GM12878 (cell line): ENCODE measurements around the gene RSPRY1. TPM values are rescaled to one million over a fixed set of nuclear protein-coding genes. Genes with fewer than 3 reads are reported as not detected.

Experiments
- ATAC-seq: fragments of 200-7000 bp; cut with Tn5 transposase; 3 replicates; pipeline ENCODE4 v1.9.1; 2020; ENCODE audit warnings: mild to moderate bottlenecking, moderate library complexity
- BruUV-seq: library from RNA; stranded (reverse); fragments of 400-500 nt; replicated peaks from 2 replicates; lab custom pipeline; 2021; lab: Mats Ljungman, UMichigan
- CTCF ChIA-PET: fragments of 300-600 bp; sonication (Branson Sonifier 250); formaldehyde crosslinking; extraction: SDS; loops from one replicate; lab custom pipeline; 2021; ENCODE audit warnings: inconsistent platforms; lab: Yijun Ruan, JAX
- POLR2A ChIA-PET: fragments of 350-600 bp; formaldehyde crosslinking; extraction: SDS; loops from one replicate; lab custom pipeline; 2021; ENCODE audit warnings: inconsistent platforms; lab: Charles Lee
- RAD21 ChIA-PET: fragments of 300-600 bp; sonication (Branson Sonifier 250); formaldehyde crosslinking; loops from one replicate; lab custom pipeline; 2023; ENCODE audit warnings: antibody characterized with exemption; ENCODE audit not compliant: unreplicated experiment; lab: Charles Lee
- SMC1A ChIA-PET: fragments of 300-600 bp; sonication (Branson Sonifier 250); formaldehyde crosslinking; loops from one replicate; lab custom pipeline; 2023; ENCODE audit not compliant: unreplicated experiment, uncharacterized antibody; lab: Charles Lee
- DNase-seq: peaks from one replicate; pipeline ENCODE4 v3.0.0-alpha.2; 2011; ENCODE audit warnings: low read depth, low spot score
- FAIRE-seq: peaks from 3 replicates; lab custom pipeline; 2011; peaks lifted over from hg19 to GRCh38; lab: Jason Lieb, UNC
- H2AFZ ChIP-seq: 2 replicates; pipeline ENCODE4 v1.6.0; 2011; ENCODE audit warnings: low read depth, low read length, control low read depth; ENCODE audit not compliant: control insufficient read depth
- H3K27ac ChIP-seq: 2 replicates; pipeline ENCODE4 v1.5.1; 2011; ENCODE audit warnings: control low read depth; ENCODE audit not compliant: control insufficient read depth, insufficient read depth
- H3K27me3 ChIP-seq, 2 experiments: replicated peaks in 1 of 2; 2 replicates each; pipeline versions ENCODE4 v1.6.0 to v1.6.1; 2011; ENCODE audit warnings: low read length in 1 of 2; ENCODE audit not compliant: control insufficient read depth in 2 of 2, insufficient read depth in 2 of 2
- H3K36me3 ChIP-seq, 2 experiments: 2 replicates each; pipeline ENCODE4 v1.5.1; 2011; ENCODE audit warnings: low read length in 1 of 2; ENCODE audit not compliant: control insufficient read depth in 2 of 2, insufficient read depth in 2 of 2
- H3K4me1 ChIP-seq: 2 replicates; pipeline ENCODE4 v1.6.1; 2011; ENCODE audit warnings: mild to moderate bottlenecking, low read length, moderate library complexity, mixed read lengths; ENCODE audit not compliant: control insufficient read depth, insufficient read depth
- H3K4me2 ChIP-seq: 2 replicates; pipeline ENCODE4 v1.6.0; 2011; ENCODE audit warnings: control low read depth; ENCODE audit not compliant: control insufficient read depth, insufficient read depth
- H3K4me3 ChIP-seq: fragments of 200-600 bp; sonication (generic); 2 replicates; pipeline ENCODE4 v1.5.1; 2016
- H3K79me2 ChIP-seq: 2 replicates; pipeline ENCODE4 v1.6.0; 2011; ENCODE audit warnings: low read length; ENCODE audit not compliant: control insufficient read depth, insufficient read depth
- H3K9ac ChIP-seq: 2 replicates; pipeline ENCODE4 v1.8.0; 2011; ENCODE audit warnings: low read length, control low read depth, mixed read lengths; ENCODE audit not compliant: control insufficient read depth, insufficient read depth
- H3K9me3 ChIP-seq: replicated peaks from 3 replicates; pipeline ENCODE4 v1.5.1; 2011; ENCODE audit warnings: mild to moderate bottlenecking, low read length; ENCODE audit not compliant: control insufficient read depth, insufficient read depth
- H4K20me1 ChIP-seq: 2 replicates; pipeline ENCODE4 v1.6.0; 2011; ENCODE audit not compliant: control insufficient read depth, insufficient read depth
- ATF3 ChIP-seq: IDR thresholded peaks from 2 replicates; pipeline ENCODE4 v1.6.1; 2011; ENCODE audit warnings: low read depth, mild to moderate bottlenecking, low read length, moderate library complexity, borderline replicate concordance; ENCODE audit errors: extremely low read depth
- BMI1 ChIP-seq: fragments of 450-650 bp; IDR thresholded peaks from 2 replicates; pipeline ENCODE4 v1.6.1; 2016; ENCODE audit warnings: mild to moderate bottlenecking, moderate library complexity, borderline replicate concordance
- HDAC2 ChIP-seq: fragments of 200-600 bp; sonication (generic); IDR thresholded peaks from 2 replicates; pipeline ENCODE4 v1.6.1; 2017
- MYC ChIP-seq: IDR thresholded peaks from 2 replicates; pipeline ENCODE4 v1.6.1; 2011; ENCODE audit warnings: mild to moderate bottlenecking, low read length, moderate library complexity, inconsistent platforms; ENCODE audit not compliant: insufficient read depth, insufficient replicate concordance, insufficient read length, severe bottlenecking
- NR2C2 ChIP-seq: IDR thresholded peaks from 2 replicates; pipeline ENCODE4 v1.6.1; 2011; ENCODE audit warnings: borderline replicate concordance, low read depth; ENCODE audit not compliant: control insufficient read depth, insufficient read length
- RAD21 ChIP-seq: IDR thresholded peaks from 2 replicates; pipeline ENCODE4 v1.6.1; 2011; ENCODE audit warnings: mild to moderate bottlenecking, low read depth, low read length, moderate library complexity; ENCODE audit not compliant: insufficient read depth
- STAT3 ChIP-seq: IDR thresholded peaks from 2 replicates; pipeline ENCODE4 v1.6.1; 2011; ENCODE audit warnings: low read depth, low read length, improper control_type of control experiment
- YY1 ChIP-seq: IDR thresholded peaks from 2 replicates; pipeline ENCODE4 v1.6.1; 2011; ENCODE audit warnings: low read depth, mild to moderate bottlenecking, low read length
- WGBS: methylation state at CpG from one replicate; pipeline ENCODE4 v1.1.6; 2016; ENCODE audit warnings: low lambda C conversion rate; ENCODE audit not compliant: insufficient replicate concordance, insufficient coverage; ENCODE audit errors: missing lambda C conversion rate; 5-methylcytosine and 5-hydroxymethylcytosine counted together
- in situ Hi-C: fragments of 300-500 bp; cut with MboI; formaldehyde crosslinking; loops from 9 replicates; pipeline ENCODE4 v1.14.3; 2018; ENCODE audit warnings: mixed read lengths
- intact Hi-C: fragments of 100-400 bp; cut with micrococcal nuclease; formaldehyde crosslinking; loops from one replicate; pipeline ENCODE4 v1.14.2; 2022; ENCODE audit not compliant: unreplicated experiment
- polyA plus RNA-seq, 11 experiments: library from polyadenylated mRNA; depleted of rRNA in 4 of 11; unstranded in 6 of 11; stranded (reverse) in 5 of 11; fragments of >200 nt; fragmentation: Nextera tagmentation in 4 of 11; fragmentation: Illumina TruSeq in 1 of 11; extraction: Ambion mirVana in 4 of 11; extraction: Trizol in 1 of 11; gene quantifications; 1 replicate in 1 of 11; 2 replicates in 10 of 11; pipeline versions ENCODE4 v1.2.1 to v1.2.3, GENCODE V29; 2011 to 2016; ENCODE audit warnings: inconsistent platforms in 2 of 11, missing spikeins in 2 of 11, low read depth in 1 of 11
- total RNA-seq, 4 experiments: library from RNA; depleted of rRNA in 3 of 4; stranded (reverse); fragments of >200 nt in 3 of 4; fragmentation: Illumina TruSeq in 1 of 4; extraction: Trizol in 1 of 4; gene quantifications; 2 replicates each; pipeline versions ENCODE4 v1.2.1 to v1.2.3, GENCODE V29; 2013 to 2021

RSPRY1 gene
- total and polyA plus RNA-seq, 10 of the 15 experiments (the other 5 are each of a cell fraction or from before 2014, with no cell fraction given): 18.5 to 57.0 (median 41.2) TPM

GRCh38 chr16:57202095-57202886, 16.2 kb downstream of the RSPRY1 start:
- DNase-seq: no peak
- Histone ChIP-seq H3K4me1 (no peaks in the 10 kb centered on the region), H3K4me2 (no peak overlapping the region), H3K27ac (no peak overlapping the region), H3K27me3 (no peaks in the 10 kb centered on the region), H3K9ac (no peak overlapping the region), H3K9me3 (no peaks in the 10 kb centered on the region), H4K20me1 (0 out of 2 replicates have a peak, but pooled peaks cover 3% of the 10 kb centered on the region)
- intact Hi-C loops: no loop called here
- in situ Hi-C loops: loop anchor here (25.0 kb wide), 1 partner anchor 1360 kb away; no protein-coding TSS in a partner anchor
- FAIRE-seq: peak; percentile 69
- BruUV-seq: no TSS peak
- 87% methylated on average over 7 of the region's 7 CpGs for WGBS
- SMC1A ChIA-PET: interaction anchor here (1.0 kb wide), 1 partner anchor 30 kb away, joined by 3 read pairs; no protein-coding TSS in a partner anchor
- no peak for TF ChIP-seq MYC
- peak; percentile 61; the same call in 1 of the 2 replicates for TF ChIP-seq YY1
- TF ChIP-seq BMI1: no peak
- no peak for TF ChIP-seq HDAC2
- TF ChIP-seq RAD21: no peak
- no peak for TF ChIP-seq STAT3
- TF ChIP-seq NR2C2: no peak
- no peak for TF ChIP-seq ATF3
- TF ChIP-seq, all 136 proteins: peak for 1
- ChIA-PET POLR2A (no interaction called here), CTCF (interaction anchor here (0.6 kb wide), 1 partner anchor 260 kb away, joined by 3 read pairs; no protein-coding TSS in a partner anchor), RAD21 (no interaction called here)
- Histone ChIP-seq H3K79me2 (peaks cover under 1% of the 10 kb centered on the region), H2AFZ (no peak overlapping the region), H3K4me3 (no peak overlapping the region), H3K36me3 (peaks cover 5 to 17% of the 10 kb centered on the region in 2 experiments; a peak in 3 of 4 replicates)
- ATAC-seq: no peak
